IMR-90 (cell line): Measurements from ENCODE around the gene HSD17B14. TPM values are rescaled to one million over a fixed set of nuclear protein-coding genes. Genes with fewer than 3 reads are reported as not detected.
"Not testable (repeated sequence)": the region's sequence is repeated elsewhere in the genome, so short reads cannot be mapped to it uniquely, and the experiment has no call there.

ENCODE experiments used
- ATAC-seq: fragments of 200-7000 bp; cut with Tn5 transposase; 2 replicates; pipeline ENCODE4 v1.9.1; 2020; ENCODE audit warnings: low read depth, mild to moderate bottlenecking, moderate library complexity
- BruUV-seq: library from RNA; stranded (reverse); fragments of 400-500 nt; replicated peaks from 2 replicates; lab custom pipeline; 2021; lab: Mats Ljungman, UMichigan
- CTCF ChIA-PET: fragments of 300-600 bp; formaldehyde crosslinking; extraction: SDS; loops from one replicate; lab custom pipeline; 2021; ENCODE audit warnings: antibody characterized with exemption; lab: Yijun Ruan, JAX
- POLR2A ChIA-PET: fragments of 300-600 bp; sonication (Branson Sonifier 250); formaldehyde crosslinking; loops from one replicate; lab custom pipeline; 2022; ENCODE audit warnings: antibody characterized with exemption; ENCODE audit not compliant: unreplicated experiment; lab: Charles Lee
- DNase-seq: peaks from one replicate; pipeline ENCODE4 v3.0.0; 2013
- H2AFZ ChIP-seq: replicated peaks from 2 replicates; pipeline ENCODE3; 2013; ENCODE audit warnings: low read length, mild to moderate bottlenecking; ENCODE audit not compliant: poor library complexity
- H2AK5ac ChIP-seq: 2 replicates; pipeline ENCODE4 v1.6.1; 2013; ENCODE audit warnings: low read depth, low read length, inconsistent platforms
- H2AK9ac ChIP-seq: replicated peaks from 2 replicates; pipeline ENCODE3; 2013; ENCODE audit warnings: mild to moderate bottlenecking, low read depth, low read length, moderate library complexity; ENCODE audit not compliant: poor library complexity
- H2BK120ac ChIP-seq: 2 replicates; pipeline ENCODE4 v1.6.1; 2013; ENCODE audit warnings: low read depth, low read length, inconsistent platforms
- H2BK15ac ChIP-seq: 3 replicates; pipeline ENCODE4 v1.6.1; 2013; ENCODE audit warnings: low read depth, low read length, inconsistent platforms
- H2BK20ac ChIP-seq: 2 replicates; pipeline ENCODE4 v1.6.1; 2013; ENCODE audit warnings: low read depth, mild to moderate bottlenecking, inconsistent platforms, low read length, moderate library complexity
- H2BK5ac ChIP-seq: 2 replicates; pipeline ENCODE4 v1.6.1; 2013; ENCODE audit warnings: mild to moderate bottlenecking, low read depth, low read length, inconsistent platforms; ENCODE audit not compliant: poor library complexity, severe bottlenecking
- H3K14ac ChIP-seq: replicated peaks from 2 replicates; pipeline ENCODE4 v1.6.1; 2013; ENCODE audit warnings: low read depth, low read length, inconsistent platforms
- H3K18ac ChIP-seq: 2 replicates; pipeline ENCODE4 v1.6.1; 2013; ENCODE audit warnings: low read depth, low read length, control low read depth
- H3K23ac ChIP-seq: 2 replicates; pipeline ENCODE4 v1.6.1; 2013; ENCODE audit warnings: low read depth, low read length, inconsistent platforms
- H3K27ac ChIP-seq: 2 replicates; pipeline ENCODE4 v1.5.1; 2013; ENCODE audit warnings: mild to moderate bottlenecking, control low read depth, low read length; ENCODE audit not compliant: insufficient read depth
- H3K27me3 ChIP-seq: 2 replicates; pipeline ENCODE4 v1.6.1; 2013; ENCODE audit warnings: low read length; ENCODE audit not compliant: control insufficient read depth, insufficient read depth
- H3K36me3 ChIP-seq: 2 replicates; pipeline ENCODE4 v1.6.1; 2013; ENCODE audit warnings: low read length, mixed read lengths; ENCODE audit not compliant: control insufficient read depth, insufficient read depth
- H3K4ac ChIP-seq: 2 replicates; pipeline ENCODE4 v1.6.1; 2013; ENCODE audit warnings: low read depth, low read length, inconsistent platforms
- H3K4me1 ChIP-seq: 2 replicates; pipeline ENCODE4 v1.6.1; 2013; ENCODE audit warnings: low read length, mixed read lengths; ENCODE audit not compliant: control insufficient read depth, insufficient read depth
- H3K4me2 ChIP-seq: 2 replicates; pipeline ENCODE4 v1.6.1; 2013; ENCODE audit warnings: low read depth, mild to moderate bottlenecking, control low read depth, low read length, moderate library complexity
- H3K4me3 ChIP-seq: 2 replicates; pipeline ENCODE4 v1.5.1; 2013; ENCODE audit warnings: low read depth, mild to moderate bottlenecking, control low read depth, low read length, moderate library complexity; ENCODE audit not compliant: insufficient read depth
- H3K56ac ChIP-seq: 2 replicates; pipeline ENCODE4 v1.6.1; 2013; ENCODE audit warnings: low read length, inconsistent platforms; ENCODE audit not compliant: insufficient read depth; ENCODE audit errors: extremely low read depth
- H3K79me1 ChIP-seq, 2 experiments: 2 replicates each; pipeline ENCODE4 v1.6.1; 2013; ENCODE audit warnings: low read length in 2 of 2, inconsistent platforms in 1 of 2, low read depth in 1 of 2
- H3K9ac ChIP-seq: 2 replicates; pipeline ENCODE4 v1.6.1; 2013; ENCODE audit warnings: low read depth, low read length, control low read depth
- H3K9me1 ChIP-seq: 2 replicates; pipeline ENCODE4 v1.6.1; 2013; ENCODE audit warnings: low read length, inconsistent platforms; ENCODE audit not compliant: insufficient read depth
- H3K9me3 ChIP-seq: 2 replicates; pipeline ENCODE4 v1.6.1; 2013; ENCODE audit warnings: low read length; ENCODE audit not compliant: control insufficient read depth, insufficient read depth
- H4K20me1 ChIP-seq: 2 replicates; pipeline ENCODE4 v1.6.1; 2013; ENCODE audit warnings: low read length, inconsistent platforms; ENCODE audit not compliant: insufficient read depth
- H4K5ac ChIP-seq: 2 replicates; pipeline ENCODE4 v1.6.1; 2013; ENCODE audit warnings: mild to moderate bottlenecking, low read depth, low read length, control low read depth
- H4K8ac ChIP-seq, 2 experiments: 2 replicates each; pipeline ENCODE4 v1.6.1; 2013; ENCODE audit warnings: low read depth in 2 of 2, low read length in 2 of 2, control low read depth in 1 of 2, inconsistent platforms in 1 of 2
- H4K91ac ChIP-seq: 2 replicates; pipeline ENCODE4 v1.6.1; 2013; ENCODE audit warnings: low read depth, low read length, inconsistent platforms; ENCODE audit not compliant: insufficient read depth
- BHLHE40 ChIP-seq: fragments of 150-350 bp; IDR thresholded peaks from 2 replicates; pipeline ENCODE4 v1.6.1; 2016; ENCODE audit warnings: mild to moderate bottlenecking, low read depth, low read length
- FOS ChIP-seq: fragments of 150-350 bp; IDR thresholded peaks from 2 replicates; pipeline ENCODE4 v1.6.1; 2016; ENCODE audit warnings: low read depth, low read length
- POLR2A ChIP-seq: IDR thresholded peaks from 2 replicates; pipeline ENCODE4 v1.6.1; 2012; ENCODE audit warnings: mild to moderate bottlenecking, low read depth, low read length
- whole genome bisulfite sequencing, 2 experiments: methylation state at CpG; one replicate each; pipeline versions ENCODE4 v1.1.5 to v1.1.7; 2013; ENCODE audit warnings: missing lambda C conversion rate in 2 of 2; ENCODE audit not compliant: insufficient read length in 1 of 2; ENCODE audit errors: extremely low coverage in 2 of 2; 5-methylcytosine and 5-hydroxymethylcytosine counted together
- dilution Hi-C: fragments of 300-500 bp; cut with HindIII; formaldehyde crosslinking; loops from one replicate; pipeline ENCODE4 v1.14.3; 2018; ENCODE audit warnings: low sequenced_read_pairs; ENCODE audit not compliant: unreplicated experiment
- in situ Hi-C: fragments of 300-500 bp; cut with MboI; formaldehyde crosslinking; loops from 3 replicates; pipeline ENCODE4 v1.14.3; 2019; ENCODE audit warnings: low sequenced_read_pairs, inconsistent platforms, mixed read lengths
- intact Hi-C: fragments of 100-400 bp; cut with micrococcal nuclease; formaldehyde crosslinking; loops from 2 replicates; pipeline ENCODE4 v1.10.0; 2022
- polyA plus RNA-seq, 3 experiments: library from polyadenylated mRNA; depleted of rRNA; stranded (reverse); fragments of >200 nt; gene quantifications; 2 replicates each; pipeline ENCODE4 v1.2.3, GENCODE V29; 2012; ENCODE audit warnings: low replicate concordance in 1 of 3
- total RNA-seq: library from RNA; depleted of rRNA; stranded (reverse); fragments of >200 nt; gene quantifications from 2 replicates; pipeline ENCODE4 v1.2.3, GENCODE V29; 2012

HSD17B14 gene
- total and polyA plus RNA-seq, 2 of the 4 experiments (the other 2 are of a cell fraction) = 0.54 to 4.5 TPM

DNA sequence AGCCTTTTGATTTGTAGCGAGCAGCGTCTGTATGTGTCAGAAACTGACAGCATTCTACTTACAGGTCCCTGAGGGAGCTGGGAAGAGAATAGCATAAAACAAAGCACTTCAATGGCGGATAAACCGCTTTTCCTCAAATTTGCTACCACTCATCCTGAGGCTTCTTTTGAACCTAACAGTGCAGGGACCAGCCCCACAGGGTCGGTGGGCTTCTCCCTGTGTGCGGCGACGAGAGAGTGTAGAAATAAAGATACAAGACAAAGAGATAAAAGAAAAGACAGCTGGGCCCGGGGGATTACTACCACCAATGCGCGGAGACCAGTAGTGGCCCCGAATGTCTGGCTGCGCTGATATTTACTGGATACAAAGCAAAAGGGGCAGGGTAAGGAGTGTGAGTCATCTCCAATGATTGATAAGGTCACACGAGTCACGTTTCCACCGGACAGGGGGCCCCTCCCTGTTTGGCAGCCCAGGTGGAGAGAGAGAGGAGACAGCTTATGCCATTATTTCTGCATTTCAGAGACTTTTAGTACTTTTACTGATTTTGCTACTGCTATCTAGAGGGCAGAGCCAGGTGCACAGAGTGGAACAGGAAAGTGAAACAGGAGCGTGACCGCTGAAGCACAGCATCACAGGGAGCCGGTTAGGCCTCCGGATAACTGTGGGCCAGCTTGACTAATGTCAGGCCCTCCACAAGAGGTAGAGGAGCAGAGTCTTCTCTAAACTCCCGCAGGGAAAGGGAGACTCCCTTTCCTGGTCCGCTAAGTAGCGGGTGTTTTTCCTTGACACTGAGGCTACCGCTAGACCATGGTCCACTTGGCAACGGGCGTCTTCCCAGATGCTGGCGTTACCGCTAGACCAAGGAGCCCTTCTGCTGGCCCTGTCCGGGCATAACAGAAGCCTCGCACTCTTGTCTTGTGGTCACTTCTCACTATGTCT is 40.0 kb upstream of the HSD17B14 start:
- H2AFZ ChIP-seq, H2AK5ac ChIP-seq, H4K91ac ChIP-seq, H3K4me1 ChIP-seq, H3K4ac ChIP-seq, dilution Hi-C loops, H3K27me3 ChIP-seq, H3K9me3 ChIP-seq, BruUV-seq, H3K9me1 ChIP-seq, H3K18ac ChIP-seq, H2BK120ac ChIP-seq, intact Hi-C loops, H2BK15ac ChIP-seq, H3K23ac ChIP-seq, H2BK20ac ChIP-seq, H2AK9ac ChIP-seq, H3K56ac ChIP-seq, H4K5ac ChIP-seq, ATAC-seq, in situ Hi-C loops: not testable (repeated sequence)
- Histone ChIP-seq H3K36me3 (peaks cover 40% of the 10 kb centered on the region), H2BK5ac (peak overlapping the region; percentile 80), H3K4me3 (peak overlapping the region; percentile 71; the same call in 1 of the 2 replicates), H3K79me1 (peaks cover 0 to 57% of the 10 kb centered on the region in 2 experiments; a peak in 3 of 4 replicates), H3K14ac (peak overlapping the region; percentile 57), H4K20me1 (peaks cover 68% of the 10 kb centered on the region), H4K8ac (peak overlapping the region; percentile 29 to 46; a peak in 1 of 4 replicates), H3K27ac (peak overlapping the region; percentile 83), H3K9ac (peak overlapping the region; percentile 19; the same call in 1 of the 2 replicates), H3K4me2 (peak overlapping the region; percentile 76)
- peak; percentile 37 for DNase-seq
- 93% methylated on average over 8 of the region's 30 CpGs; no CpG with 5 or more reads in 1 of the 2 experiments for WGBS, 2 experiments
- ChIA-PET POLR2A (interaction anchor here (0.6 kb wide), 1 partner anchor 20 kb away, joined by 3 read pairs; no protein-coding TSS in a partner anchor), CTCF (interaction anchor here (0.9 kb wide), 1 partner anchor 94 kb away, joined by 3 read pairs; no protein-coding TSS in a partner anchor)
- TF ChIP-seq FOS (peak; percentile 9; the same call in 1 of the 2 replicates), BHLHE40 (peak; percentile 91), POLR2A (peak; percentile 64)
